K562 (cell line): ENCODE results near the gene EGFL7. TPM values are rescaled to one million over a fixed set of nuclear protein-coding genes. Genes with fewer than 3 reads are reported as not detected.

Experiments used
- ATAC-seq: fragments of 200-7000 bp; cut with Tn5 transposase; 3 replicates; pipeline ENCODE4 v1.9.1; 2020; ENCODE audit warnings: moderate library complexity
- BruUV-seq: library from RNA; stranded (reverse); fragments of 400-500 nt; replicated peaks from 2 replicates; lab custom pipeline; 2021; lab: Mats Ljungman, UMichigan
- CTCF ChIA-PET: fragments of 300-600 bp; formaldehyde crosslinking; extraction: SDS; loops from one replicate; lab custom pipeline; 2021; ENCODE audit warnings: low intra/inter-chr PET ratio; lab: Yijun Ruan, JAX
- POLR2A ChIA-PET: fragments of 300-600, 350-650 bp; sonication (Branson Sonifier 250); formaldehyde crosslinking; extraction: SDS; loops from one replicate; lab custom pipeline; 2021; ENCODE audit warnings: antibody characterized with exemption, inconsistent platforms; lab: Yijun Ruan, JAX
- DNase-seq, 4 experiments: peaks; one replicate each; pipeline versions ENCODE4 v3.0.0 to v3.0.0-alpha.2; 2011 to 2018; ENCODE audit warnings: low spot score in 3 of 4, mixed read lengths in 3 of 4; ENCODE audit errors: extremely low read depth in 1 of 4
- FAIRE-seq: peaks from 2 replicates; lab custom pipeline; 2011; peaks lifted over from hg19 to GRCh38; lab: Jason Lieb, UNC
- H2AFZ ChIP-seq: 2 replicates; pipeline ENCODE4 v1.6.0; 2011; ENCODE audit warnings: low read depth, low read length, control low read depth, inconsistent platforms
- H3K27ac ChIP-seq: fragments of 200-600 bp; 3 replicates; pipeline ENCODE4 v1.8.0; 2011; ENCODE audit warnings: low read depth, mild to moderate bottlenecking, control low read depth, inconsistent platforms, low read length, moderate library complexity, mixed read lengths; ENCODE audit errors: extremely low read depth
- H3K27me3 ChIP-seq, 2 experiments: fragments of 300-600 bp in 1 of 2; 2 replicates in 1 of 2; 3 replicates in 1 of 2; pipeline versions ENCODE4 v1.6.0 to v1.8.0; 2011; ENCODE audit warnings: inconsistent platforms in 2 of 2, low read length in 2 of 2, mild to moderate bottlenecking in 1 of 2, mixed read lengths in 1 of 2, moderate library complexity in 1 of 2; ENCODE audit not compliant: control insufficient read depth in 2 of 2, insufficient read depth in 2 of 2
- H3K36me3 ChIP-seq: fragments of 300-600 bp; 3 replicates; pipeline ENCODE4 v1.8.0; 2011; ENCODE audit warnings: mild to moderate bottlenecking, low read length, inconsistent platforms; ENCODE audit not compliant: control insufficient read depth, insufficient read depth
- H3K4me1 ChIP-seq, 2 experiments: fragments of 200-600 bp in 1 of 2; replicated peaks in 1 of 2; 2 replicates in 1 of 2; 3 replicates in 1 of 2; pipeline versions ENCODE4 v1.5.1 to v1.8.0; 2011; ENCODE audit warnings: inconsistent platforms in 2 of 2, low read length in 2 of 2, mild to moderate bottlenecking in 1 of 2, mixed read lengths in 1 of 2, moderate library complexity in 1 of 2; ENCODE audit not compliant: control insufficient read depth in 2 of 2, insufficient read depth in 2 of 2
- H3K4me2 ChIP-seq: 2 replicates; pipeline ENCODE4 v1.6.1; 2011; ENCODE audit warnings: low read length, control low read depth, inconsistent platforms, mixed read lengths; ENCODE audit not compliant: insufficient read depth
- H3K4me3 ChIP-seq: fragments of 200-600 bp; sonication (generic), shearing (Covaris generic); 2 replicates; pipeline ENCODE4 v1.5.1; 2016; ENCODE audit warnings: control low read depth, inconsistent platforms
- H3K79me2 ChIP-seq: fragments of 200-600 bp; 3 replicates; pipeline ENCODE4 v1.8.0; 2011; ENCODE audit warnings: low read length, inconsistent platforms; ENCODE audit not compliant: control insufficient read depth, insufficient read depth
- H3K9ac ChIP-seq, 2 experiments: 2 replicates each; pipeline versions ENCODE4 v1.6.0 to v1.6.1; 2011; ENCODE audit warnings: low read depth in 2 of 2, low read length in 2 of 2, control low read depth in 1 of 2, inconsistent platforms in 1 of 2, mild to moderate bottlenecking in 1 of 2, mixed read lengths in 1 of 2; ENCODE audit not compliant: insufficient read depth in 1 of 2
- H3K9me1 ChIP-seq: one replicate; pipeline ENCODE4 v1.6.0; 2011; ENCODE audit warnings: inconsistent platforms, mild to moderate bottlenecking, low read length, moderate library complexity; ENCODE audit not compliant: control insufficient read depth, insufficient read depth
- H3K9me3 ChIP-seq: replicated peaks from 2 replicates; pipeline ENCODE4 v1.5.1; 2011; ENCODE audit warnings: low read depth, low read length, inconsistent platforms; ENCODE audit not compliant: control insufficient read depth, insufficient read depth
- H4K20me1 ChIP-seq: replicated peaks from 2 replicates; pipeline ENCODE4 v1.6.1; 2011; ENCODE audit warnings: low read length, inconsistent platforms, mixed read lengths; ENCODE audit not compliant: control insufficient read depth, insufficient read depth
- HLTF ChIP-seq: fragments of 450-650 bp; IDR thresholded peaks from 2 replicates; pipeline ENCODE4 v1.6.1; 2016
- MAX ChIP-seq: sonication (generic); formaldehyde crosslinking; IDR thresholded peaks from 2 replicates; pipeline ENCODE4 v1.9.0; 2022; ENCODE audit warnings: mild to moderate bottlenecking, missing genetic modification reagents
- MTA3 ChIP-seq: fragments of 450-650 bp; formaldehyde crosslinking; IDR thresholded peaks from 2 replicates; pipeline ENCODE4 v1.6.1; 2017; ENCODE audit warnings: mild to moderate bottlenecking, borderline replicate concordance
- NCOA6 ChIP-seq: fragments of 450-650 bp; IDR thresholded peaks from 2 replicates; pipeline ENCODE4 v1.6.1; 2017; ENCODE audit warnings: mild to moderate bottlenecking
- WHSC1 ChIP-seq: IDR thresholded peaks from one replicate; pipeline ENCODE4 v1.6.1; 2012; ENCODE audit warnings: low read length, control low read depth, inconsistent platforms
- WGBS: fragments of 100-300 bp; shearing (Covaris generic); methylation state at CpG from one replicate; pipeline ENCODE4 v1.1.6; 2016; ENCODE audit warnings: low coverage, mixed read lengths; ENCODE audit not compliant: insufficient coverage; ENCODE audit errors: missing lambda C conversion rate; 5-methylcytosine and 5-hydroxymethylcytosine counted together
- in situ Hi-C: fragments of 300-500 bp; cut with MboI; formaldehyde crosslinking; loops from 4 replicates; pipeline ENCODE4 v1.15.0; 2018; ENCODE audit warnings: inconsistent platforms, mixed read lengths
- intact Hi-C: fragments of 100-400 bp; cut with micrococcal nuclease; formaldehyde crosslinking; loops from 2 replicates; pipeline ENCODE4 v1.14.2; 2022
- polyA plus RNA-seq, 8 experiments: library from polyadenylated mRNA; depleted of rRNA in 4 of 8; stranded (reverse) in 5 of 8; unstranded in 3 of 8; fragments of >200 nt; fragmentation: Nextera tagmentation in 2 of 8; fragmentation: Illumina TruSeq in 1 of 8; extraction: Ambion mirVana in 2 of 8; extraction: Trizol in 1 of 8; gene quantifications; 2 replicates each; pipeline versions ENCODE4 v1.2.1 to v1.2.3, GENCODE V29; 2011 to 2014; ENCODE audit warnings: inconsistent platforms in 1 of 8, missing spikeins in 1 of 8
- total RNA-seq, 7 experiments: library from RNA; depleted of rRNA in 6 of 7; stranded (reverse); fragments of >200 nt in 6 of 7; fragmentation: Illumina TruSeq in 2 of 7; extraction: Trizol in 2 of 7; gene quantifications; 2 replicates each; pipeline versions ENCODE4 v1.2.1 to v1.2.3, GENCODE V29; 2011 to 2021; ENCODE audit warnings: low replicate concordance in 1 of 7

Gene EGFL7
- total and polyA plus RNA-seq, 9 of the 15 experiments (the other 6 are each of a cell fraction or from before 2014, with no cell fraction given) = 1.5 to 286 (median 55.5) TPM

- Histone ChIP-seq H2AFZ (peak overlapping the region; percentile 69; the same call in 1 of the 2 replicates), H3K4me3 (no peak overlapping the region), H3K4me1 (peaks cover 22 to 94% of the 10 kb centered on the region in 2 experiments), H3K9ac (peak overlapping the region; percentile 77 to 97), H3K27me3 (no peaks in the 10 kb centered on the region), H3K4me2 (peak overlapping the region; percentile 95), H3K36me3 (peaks cover 28% of the 10 kb centered on the region; the same call in 1 of the 3 replicates), H3K9me3 (0 out of 2 replicates have a peak, but pooled peaks cover 3% of the 10 kb centered on the region), H3K27ac (peak overlapping the region; percentile 79), H3K9me1 (no peaks in the 10 kb centered on the region), H3K79me2 (peaks cover 45% of the 10 kb centered on the region), H4K20me1 (peaks cover 17% of the 10 kb centered on the region)
- WGBS = 71% methylated on average over 14 of the region's 22 CpGs
- ChIA-PET POLR2A (interaction anchor here (0.9 to 1.4 kb wide), 5 partner anchors 10 to 65 kb away, joined by 3 to 8 read pairs (median 3); no protein-coding TSS in a partner anchor), CTCF (no interaction called here)
- DNase-seq = no peak
- intact Hi-C loops = loop anchor here (1.0 kb wide), 1 partner anchor 15 kb away; no protein-coding TSS in a partner anchor
- no TSS peak for BruUV-seq
- in situ Hi-C loops = no loop called here
- no peak for TF ChIP-seq NCOA6
- TF ChIP-seq WHSC1 = peak; percentile 26
- no peak for TF ChIP-seq MTA3
- 0 out of 2 replicates have a peak, but pooled peaks have one; percentile 15 for TF ChIP-seq MAX
- no peak for TF ChIP-seq HLTF
- ATAC-seq = no peak
- FAIRE-seq = no peak
Observed at GRCh38 chr9:136661641-136662325, 933 bp upstream of the EGFL7 start.
